Vagina (tissue), 2 donors: ENCODE data around the gene ZNF771. TPM values are rescaled to one million over a fixed set of nuclear protein-coding genes. Genes with fewer than 3 reads are reported as not detected.

Experiments used
- DNase-seq, 2 donors: peaks; one replicate each; pipeline ENCODE4 v3.0.0-alpha.2; 2017; ENCODE audit errors: extremely low spot score in 2 of 2
- H3K27ac ChIP-seq: fragments of 200-600 bp; sonication (generic); one replicate; pipeline ENCODE4 v1.5.1; 2019
- H3K27me3 ChIP-seq: fragments of 200-600 bp; sonication (generic); one replicate; pipeline ENCODE4 v1.5.1; 2019
- H3K36me3 ChIP-seq, 2 donors: fragments of 200-600 bp; sonication (generic); one replicate each; pipeline ENCODE4 v1.5.1; 2017 to 2019
- H3K4me1 ChIP-seq: fragments of 200-600 bp; sonication (generic); one replicate; pipeline ENCODE4 v1.5.1; 2019
- H3K4me3 ChIP-seq, 2 donors: fragments of 200-600 bp; sonication (generic); 1 replicate in 1 of 2; 2 replicates in 1 of 2; pipeline ENCODE4 v1.5.1; 2016 to 2019
- H3K9me3 ChIP-seq: fragments of 200-600 bp; sonication (generic); one replicate; pipeline ENCODE4 v1.5.1; 2019
- POLR2A ChIP-seq, 2 donors: fragments of 450-650 bp; IDR thresholded peaks; one replicate each; pipeline ENCODE4 v1.6.1; 2017; ENCODE audit warnings: antibody characterized with exemption in 2 of 2, mild to moderate bottlenecking in 2 of 2, moderate library complexity in 2 of 2
- POLR2AphosphoS5 ChIP-seq, 2 donors: sonication (generic); formaldehyde crosslinking; IDR thresholded peaks; one replicate each; pipeline ENCODE4 v1.9.0; 2017; ENCODE audit warnings: antibody characterized with exemption in 2 of 2, mild to moderate bottlenecking in 2 of 2, low read depth in 1 of 2; ENCODE audit not compliant: insufficient read depth in 1 of 2
- intact Hi-C: fragments of 100-400 bp; cut with DNase I; formaldehyde crosslinking; loops from one replicate; pipeline ENCODE4 v1.15.1; 2023
- total RNA-seq: library from RNA; depleted of rRNA; stranded (reverse); fragments of >200 nt; gene quantifications from one replicate; pipeline ENCODE4 v1.2.3, GENCODE V29; 2016
- TF ChIP-seq, protein P1 (sequence below), 3 experiments: fragments of 450-650 bp in 2 of 3; fragments of 200-600 bp in 1 of 3; sonication (generic) in 1 of 3; IDR thresholded peaks; one replicate each; pipeline ENCODE4 v1.5.1; 2017 to 2019; ENCODE audit warnings: antibody characterized with exemption in 3 of 3, mild to moderate bottlenecking in 2 of 3, moderate library complexity in 2 of 3

The ZNF771 gene
- total RNA-seq, 1 donor from 2014 or later, result 42.7 TPM

DNA sequence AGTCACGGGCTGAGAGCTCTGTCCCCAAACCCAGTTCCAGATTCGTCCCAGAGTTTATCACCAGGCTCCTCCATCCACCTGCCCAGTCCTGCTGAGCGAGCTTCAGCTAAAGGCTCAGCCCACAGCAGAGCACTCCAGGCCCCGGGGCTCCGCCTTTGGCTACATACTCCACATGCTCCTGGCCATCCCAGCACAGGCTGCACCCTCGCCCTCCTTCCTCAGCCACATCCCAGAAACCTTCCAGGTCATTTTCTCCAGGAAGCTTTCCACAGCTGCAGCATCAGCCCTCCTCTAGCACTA, 47.6 kb upstream of the ZNF771 start:
- Histone ChIP-seq H3K4me3 (no peak overlapping the region), H3K9me3 (no peaks in the 10 kb centered on the region), H3K36me3 (peaks cover 0 to 28% of the 10 kb centered on the region in 2 donors), H3K27ac (no peak overlapping the region), H3K4me1 (peaks cover 18% of the 10 kb centered on the region), H3K27me3 (no peaks in the 10 kb centered on the region)
- no peak for DNase-seq
- intact Hi-C loops, result no loop called here
- TF ChIP-seq, protein P1, sequence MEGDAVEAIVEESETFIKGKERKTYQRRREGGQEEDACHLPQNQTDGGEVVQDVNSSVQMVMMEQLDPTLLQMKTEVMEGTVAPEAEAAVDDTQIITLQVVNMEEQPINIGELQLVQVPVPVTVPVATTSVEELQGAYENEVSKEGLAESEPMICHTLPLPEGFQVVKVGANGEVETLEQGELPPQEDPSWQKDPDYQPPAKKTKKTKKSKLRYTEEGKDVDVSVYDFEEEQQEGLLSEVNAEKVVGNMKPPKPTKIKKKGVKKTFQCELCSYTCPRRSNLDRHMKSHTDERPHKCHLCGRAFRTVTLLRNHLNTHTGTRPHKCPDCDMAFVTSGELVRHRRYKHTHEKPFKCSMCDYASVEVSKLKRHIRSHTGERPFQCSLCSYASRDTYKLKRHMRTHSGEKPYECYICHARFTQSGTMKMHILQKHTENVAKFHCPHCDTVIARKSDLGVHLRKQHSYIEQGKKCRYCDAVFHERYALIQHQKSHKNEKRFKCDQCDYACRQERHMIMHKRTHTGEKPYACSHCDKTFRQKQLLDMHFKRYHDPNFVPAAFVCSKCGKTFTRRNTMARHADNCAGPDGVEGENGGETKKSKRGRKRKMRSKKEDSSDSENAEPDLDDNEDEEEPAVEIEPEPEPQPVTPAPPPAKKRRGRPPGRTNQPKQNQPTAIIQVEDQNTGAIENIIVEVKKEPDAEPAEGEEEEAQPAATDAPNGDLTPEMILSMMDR (IDR thresholded peaks at IDR 0.05), result no peak
- no peak for TF ChIP-seq POLR2AphosphoS5 (IDR thresholded peaks at IDR 0.05; ENCODE audit: insufficient read depth in 1 of 2, low read depth in 1 of 2)
- no peak for TF ChIP-seq POLR2A (IDR thresholded peaks at IDR 0.05)

DNA sequence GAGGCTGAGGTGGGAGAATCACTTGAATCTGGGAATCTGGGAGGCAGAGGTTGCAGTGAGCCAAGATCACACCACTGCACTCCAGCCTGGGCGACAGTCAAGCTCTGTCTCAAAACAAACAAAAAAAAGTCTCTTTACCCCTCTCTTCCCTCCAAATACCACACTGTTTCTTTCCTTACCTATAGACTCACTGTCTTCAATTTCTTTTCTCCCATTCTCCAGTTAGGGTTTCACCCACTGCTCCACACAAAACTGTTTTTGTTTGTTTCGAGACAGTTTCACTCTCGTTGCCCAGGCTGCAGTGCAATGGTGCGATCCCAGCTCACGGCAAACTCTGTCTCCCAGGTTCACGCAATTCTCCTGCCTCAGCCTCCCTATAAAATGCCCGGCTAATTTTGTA, 46.2 kb upstream of the ZNF771 start:
- peaks cover 23% of the 10 kb centered on the region for H3K4me1 ChIP-seq
- no peaks in the 10 kb centered on the region for H3K27me3 ChIP-seq
- no peak overlapping the region for H3K4me3 ChIP-seq
- H3K9me3 ChIP-seq, result no peaks in the 10 kb centered on the region
- TF ChIP-seq POLR2AphosphoS5 (IDR thresholded peaks at IDR 0.05; ENCODE audit: insufficient read depth in 1 of 2, low read depth in 1 of 2), result no peak
- no peak for TF ChIP-seq POLR2A (IDR thresholded peaks at IDR 0.05)
- TF ChIP-seq, protein P1 (IDR thresholded peaks at IDR 0.05), result no peak
- intact Hi-C loops, result no loop called here
- peaks cover 0 to 34% of the 10 kb centered on the region in 2 donors for H3K36me3 ChIP-seq
- no peak for DNase-seq
- no peak overlapping the region for H3K27ac ChIP-seq

DNA sequence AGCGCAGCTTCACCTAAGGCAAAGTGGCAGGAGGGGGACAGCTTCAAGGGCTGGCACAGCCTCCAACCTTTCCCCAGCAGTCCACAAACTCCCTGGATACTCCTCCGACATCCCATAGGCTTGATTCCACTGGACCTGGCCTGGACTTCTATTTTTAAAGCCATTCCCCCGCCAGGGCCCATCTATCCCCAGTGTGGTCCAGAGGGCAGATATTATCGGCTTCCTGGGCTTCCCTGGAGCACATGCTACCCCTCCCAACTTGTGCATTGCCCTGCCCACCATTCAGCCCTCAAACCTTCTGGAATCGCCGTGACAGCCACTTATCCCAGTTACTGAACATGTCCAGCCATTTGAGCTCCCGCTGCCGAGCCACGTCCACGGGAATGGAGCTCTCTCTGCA, 42.2 kb upstream of the ZNF771 start:
- no peak for DNase-seq
- Histone ChIP-seq H3K27ac (no peak overlapping the region), H3K4me3 (no peak overlapping the region), H3K9me3 (no peaks in the 10 kb centered on the region), H3K36me3 (peaks cover 0 to 14% of the 10 kb centered on the region in 2 donors), H3K27me3 (no peaks in the 10 kb centered on the region), H3K4me1 (peaks cover 52% of the 10 kb centered on the region)
- no peak for TF ChIP-seq POLR2A (IDR thresholded peaks at IDR 0.05)
- TF ChIP-seq POLR2AphosphoS5 (IDR thresholded peaks at IDR 0.05; ENCODE audit: insufficient read depth in 1 of 2, low read depth in 1 of 2), result no peak
- TF ChIP-seq, protein P1 (IDR thresholded peaks at IDR 0.05), result no peak
- intact Hi-C loops, result no loop called here

DNA sequence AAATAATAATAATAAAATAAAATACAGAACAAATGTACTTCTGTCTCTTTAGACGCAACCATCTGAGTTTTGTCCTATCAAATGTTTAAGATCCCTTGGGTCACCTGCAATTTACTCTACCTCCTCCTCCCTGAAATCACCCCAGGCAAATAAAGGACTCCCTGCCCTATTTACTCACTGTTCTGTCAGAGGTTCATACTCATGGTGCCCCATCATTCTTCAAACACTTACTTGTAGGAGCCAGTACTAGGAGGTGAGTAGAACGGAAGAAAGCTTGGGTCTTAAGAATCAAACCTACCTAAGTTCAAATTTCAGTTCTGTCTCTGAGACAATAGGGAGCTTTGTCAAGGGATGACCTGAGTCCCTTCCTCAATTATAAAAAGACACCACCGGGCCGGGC, 40.9 kb upstream of the ZNF771 start:
- intact Hi-C loops, result no loop called here
- Histone ChIP-seq H3K4me3 (no peak overlapping the region), H3K9me3 (no peaks in the 10 kb centered on the region), H3K27me3 (no peaks in the 10 kb centered on the region), H3K36me3 (peaks cover 0 to 14% of the 10 kb centered on the region in 2 donors), H3K27ac (no peak overlapping the region), H3K4me1 (peaks cover 56% of the 10 kb centered on the region)
- DNase-seq, result no peak
- TF ChIP-seq POLR2AphosphoS5 (IDR thresholded peaks at IDR 0.05; ENCODE audit: insufficient read depth in 1 of 2, low read depth in 1 of 2) (no peak), POLR2A (IDR thresholded peaks at IDR 0.05) (no peak)
- TF ChIP-seq, protein P1 (IDR thresholded peaks at IDR 0.05), result no peak

DNA sequence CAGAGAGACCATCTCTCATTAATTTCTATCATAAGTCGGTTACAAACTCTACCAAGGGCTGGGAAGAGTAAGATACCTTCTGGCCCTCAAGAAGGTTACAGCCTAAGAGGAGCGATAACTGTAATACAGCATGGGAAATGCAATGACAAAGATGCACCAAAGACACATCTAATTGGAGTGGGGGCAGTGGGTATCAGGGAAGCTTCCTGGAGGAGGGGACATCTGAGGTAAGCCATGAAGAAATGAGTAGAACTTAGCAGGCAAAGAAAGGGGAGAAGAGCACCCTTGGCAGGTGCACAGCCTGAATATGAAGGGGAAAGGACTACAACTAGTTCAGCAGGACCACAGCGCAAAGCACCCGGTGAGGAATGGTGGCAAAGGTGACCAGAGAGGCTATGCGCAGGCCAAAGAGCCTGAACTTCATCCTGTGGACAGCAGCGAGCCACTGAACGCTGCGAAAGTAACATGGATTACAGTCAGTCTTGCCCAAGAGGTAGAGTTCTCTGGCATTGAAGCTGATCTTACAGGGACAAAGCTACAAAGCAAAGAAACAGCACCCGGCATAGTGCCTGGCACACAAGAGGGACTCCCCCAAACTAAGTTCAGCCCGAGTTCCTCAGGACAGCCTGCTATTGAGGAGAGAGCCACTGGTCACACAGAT, 39.9 kb upstream of the ZNF771 start:
- no peak for DNase-seq
- Histone ChIP-seq H3K9me3 (no peaks in the 10 kb centered on the region), H3K27ac (peak overlapping the region; percentile 80), H3K4me3 (peak overlapping the region; percentile 92 to 93), H3K4me1 (peaks cover 56% of the 10 kb centered on the region), H3K36me3 (peaks cover 0 to 9% of the 10 kb centered on the region in 2 donors), H3K27me3 (no peaks in the 10 kb centered on the region)
- intact Hi-C loops, result no loop called here
- TF ChIP-seq POLR2AphosphoS5 (IDR thresholded peaks at IDR 0.05; ENCODE audit: insufficient read depth in 1 of 2, low read depth in 1 of 2) (no peak), POLR2A (IDR thresholded peaks at IDR 0.05) (no peak)
- TF ChIP-seq, protein P1 (IDR thresholded peaks at IDR 0.05), result no peak
